Effector memory CD4-positive, alpha-beta T cell (primary cell): ENCODE data around the gene IL1RAPL1.

Experiments
- DNase-seq, 3 donors: peaks; one replicate each; pipeline ENCODE4 v3.0.0-alpha.2; 2020
- H3K27ac ChIP-seq: 2 replicates; pipeline ENCODE4 v1.7.0; 2013; ENCODE audit warnings: mild to moderate bottlenecking, low read length, moderate library complexity; ENCODE audit not compliant: insufficient read depth, poor library complexity, severe bottlenecking
- H3K27me3 ChIP-seq: replicated peaks from 2 replicates; pipeline ENCODE4 v1.7.0; 2013; ENCODE audit warnings: mild to moderate bottlenecking, low read length; ENCODE audit not compliant: insufficient read depth, control insufficient read depth, poor library complexity, severe bottlenecking
- H3K36me3 ChIP-seq: 2 replicates; pipeline ENCODE4 v1.7.0; 2013; ENCODE audit warnings: mild to moderate bottlenecking, low read length, moderate library complexity; ENCODE audit not compliant: control insufficient read depth, insufficient read depth
- H3K4me1 ChIP-seq: 2 replicates; pipeline ENCODE4 v1.7.0; 2013; ENCODE audit warnings: low read length, mild to moderate bottlenecking; ENCODE audit not compliant: control insufficient read depth, insufficient read depth, poor library complexity, severe bottlenecking
- H3K4me3 ChIP-seq: 2 replicates; pipeline ENCODE4 v1.7.0; 2013; ENCODE audit warnings: low read length, low read depth, mild to moderate bottlenecking; ENCODE audit not compliant: insufficient read depth, poor library complexity, severe bottlenecking
- H3K9me3 ChIP-seq: 2 replicates; pipeline ENCODE4 v1.7.0; 2013; ENCODE audit warnings: mild to moderate bottlenecking, low read length, moderate library complexity; ENCODE audit not compliant: control insufficient read depth

IL1RAPL1 gene

GRCh38 chrX:29044423-29045184 lies 457.4 kb downstream of the IL1RAPL1 start:
- no peak for DNase-seq
- Histone ChIP-seq H3K4me3 (no peak overlapping the region), H3K4me1 (no peaks in the 10 kb centered on the region), H3K27me3 (no peaks in the 10 kb centered on the region), H3K36me3 (no peaks in the 10 kb centered on the region), H3K27ac (no peak overlapping the region), H3K9me3 (no peaks in the 10 kb centered on the region)

GRCh38 chrX:29065477-29065876 lies 478.2 kb downstream of the IL1RAPL1 start:
- no peak for DNase-seq
- Histone ChIP-seq H3K27ac (no peak overlapping the region), H3K4me3 (no peak overlapping the region), H3K36me3 (no peaks in the 10 kb centered on the region), H3K4me1 (no peaks in the 10 kb centered on the region), H3K9me3 (no peaks in the 10 kb centered on the region), H3K27me3 (no peaks in the 10 kb centered on the region)

- DNase-seq: no peak
- H3K27ac ChIP-seq: no peak overlapping the region
- H3K9me3 ChIP-seq: no peaks in the 10 kb centered on the region
- no peaks in the 10 kb centered on the region for H3K27me3 ChIP-seq
- no peaks in the 10 kb centered on the region for H3K36me3 ChIP-seq
- H3K4me3 ChIP-seq: no peak overlapping the region
- no peaks in the 10 kb centered on the region for H3K4me1 ChIP-seq
These were observed 479.3 kb downstream of the IL1RAPL1 start for GRCh38 chrX:29066516-29066915.

- Histone ChIP-seq H3K9me3 (no peaks in the 10 kb centered on the region), H3K27ac (no peak overlapping the region), H3K4me1 (no peaks in the 10 kb centered on the region), H3K4me3 (no peak overlapping the region), H3K27me3 (no peaks in the 10 kb centered on the region), H3K36me3 (no peaks in the 10 kb centered on the region)
- DNase-seq: no peak
These were observed 480.1 kb downstream of the IL1RAPL1 start for GRCh38 chrX:29067351-29067750.

- DNase-seq: no peak
- Histone ChIP-seq H3K27me3 (no peaks in the 10 kb centered on the region), H3K4me1 (no peaks in the 10 kb centered on the region), H3K27ac (no peak overlapping the region), H3K4me3 (no peak overlapping the region), H3K9me3 (no peaks in the 10 kb centered on the region), H3K36me3 (no peaks in the 10 kb centered on the region)
These were observed 484.5 kb downstream of the IL1RAPL1 start for GRCh38 chrX:29071525-29072320.

GRCh38 chrX:29082558-29082957 lies 495.3 kb downstream of the IL1RAPL1 start:
- no peaks in the 10 kb centered on the region for H3K4me1 ChIP-seq
- no peaks in the 10 kb centered on the region for H3K36me3 ChIP-seq
- no peak overlapping the region for H3K27ac ChIP-seq
- no peak overlapping the region for H3K4me3 ChIP-seq
- H3K9me3 ChIP-seq: no peaks in the 10 kb centered on the region
- DNase-seq: no peak
- H3K27me3 ChIP-seq: no peaks in the 10 kb centered on the region

- Histone ChIP-seq H3K36me3 (no peaks in the 10 kb centered on the region), H3K4me3 (no peak overlapping the region), H3K27ac (no peak overlapping the region), H3K27me3 (no peaks in the 10 kb centered on the region), H3K9me3 (no peaks in the 10 kb centered on the region), H3K4me1 (no peaks in the 10 kb centered on the region)
- DNase-seq: no peak
These were observed 496.6 kb downstream of the IL1RAPL1 start for GRCh38 chrX:29083823-29084222.

GRCh38 chrX:29090811-29091210 lies 503.6 kb downstream of the IL1RAPL1 start:
- Histone ChIP-seq H3K4me1 (no peaks in the 10 kb centered on the region), H3K27ac (no peak overlapping the region), H3K36me3 (no peaks in the 10 kb centered on the region), H3K9me3 (no peaks in the 10 kb centered on the region), H3K4me3 (no peak overlapping the region), H3K27me3 (no peaks in the 10 kb centered on the region)
- no peak for DNase-seq

GRCh38 chrX:29107231-29107630 lies 520.0 kb downstream of the IL1RAPL1 start:
- Histone ChIP-seq H3K27ac (no peak overlapping the region), H3K4me1 (no peaks in the 10 kb centered on the region), H3K4me3 (no peak overlapping the region), H3K36me3 (no peaks in the 10 kb centered on the region), H3K9me3 (no peaks in the 10 kb centered on the region), H3K27me3 (no peaks in the 10 kb centered on the region)
- no peak for DNase-seq

- Histone ChIP-seq H3K4me1 (no peaks in the 10 kb centered on the region), H3K36me3 (no peaks in the 10 kb centered on the region), H3K4me3 (no peak overlapping the region), H3K27ac (no peak overlapping the region), H3K27me3 (no peaks in the 10 kb centered on the region), H3K9me3 (no peaks in the 10 kb centered on the region)
- no peak for DNase-seq
These were observed 522.8 kb downstream of the IL1RAPL1 start for GRCh38 chrX:29110041-29110440.
